ENCODE measurements around the gene PRKN. TPM values are rescaled to one million over a fixed set of nuclear protein-coding genes. Genes with fewer than 3 reads are reported as not detected.

PRKN gene
- total and polyA plus RNA-seq, 10 donors: 0.23 to 14.1 (median 7.0) TPM

DNA sequence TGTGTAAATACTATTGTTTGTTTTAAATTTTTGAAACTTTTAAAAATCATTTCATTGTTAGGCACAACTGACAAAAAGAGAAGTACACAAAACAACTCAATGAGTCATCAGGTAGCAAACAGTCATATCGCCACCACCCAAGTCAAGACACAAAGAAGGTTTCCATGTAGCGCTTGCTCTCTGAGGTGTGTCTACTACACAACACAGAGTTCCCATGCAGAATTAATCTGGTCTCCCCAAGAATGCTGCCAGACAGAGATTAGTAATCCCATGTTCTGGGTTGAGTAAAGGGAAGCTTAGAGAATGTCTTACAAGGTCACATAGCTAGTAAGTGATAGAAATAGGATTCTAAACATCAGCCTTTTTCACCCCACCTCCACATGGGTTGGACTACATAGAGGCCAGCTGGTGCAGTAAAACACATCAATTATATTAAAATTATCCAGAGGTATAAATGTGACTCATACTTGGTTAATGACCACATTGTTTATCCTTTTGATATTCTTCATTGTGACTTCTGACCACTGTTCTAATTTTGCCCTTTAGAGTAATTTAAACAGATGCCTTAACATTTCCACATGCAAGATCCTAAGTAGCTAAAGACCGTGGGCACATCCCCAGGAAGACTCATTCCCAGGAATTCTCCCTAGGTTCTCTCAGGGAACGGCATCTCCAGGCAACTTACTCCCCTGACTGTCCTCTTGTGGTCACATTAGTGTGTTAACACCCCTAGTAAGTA lies 413.5 kb downstream of the PRKN start:
- Histone ChIP-seq H3K36me3 (no peaks in the 10 kb centered on the region), H3K4me1 (no peaks in the 10 kb centered on the region), H3K4me3 (no peak overlapping the region), H3K9me3 (no peaks in the 10 kb centered on the region), H3K27ac (no peak overlapping the region), H3K27me3 (replicated peaks in 1 of 7) (no peaks in the 10 kb centered on the region)
- 75 to 89% (median 83%) methylated on average over 4 of the region's 4 CpGs for WGBS, 5 donors
- TF ChIP-seq POLR2AphosphoS5 (IDR thresholded peaks at IDR 0.05) (no peak), POLR2A (IDR thresholded peaks at IDR 0.05) (no peak), CTCF (IDR thresholded peaks at IDR 0.05 in 8 of 11, conservative IDR thresholded peaks at IDR 0.05 in 3 of 11) (no peak)
- intact Hi-C loops (cut with DNase I; ENCODE audit: low total_unique reads): no loop called here
- no peak for DNase-seq

- intact Hi-C loops (cut with DNase I; ENCODE audit: low total_unique reads): no loop called here
- H3K36me3 ChIP-seq: no peaks in the 10 kb centered on the region
- WGBS, 5 donors: 70 to 78% (median 72%) methylated on average over 5 of the region's 5 CpGs
Measured at GRCh38 chr6:162307865-162308264, 419.7 kb downstream of the PRKN start.

DNA sequence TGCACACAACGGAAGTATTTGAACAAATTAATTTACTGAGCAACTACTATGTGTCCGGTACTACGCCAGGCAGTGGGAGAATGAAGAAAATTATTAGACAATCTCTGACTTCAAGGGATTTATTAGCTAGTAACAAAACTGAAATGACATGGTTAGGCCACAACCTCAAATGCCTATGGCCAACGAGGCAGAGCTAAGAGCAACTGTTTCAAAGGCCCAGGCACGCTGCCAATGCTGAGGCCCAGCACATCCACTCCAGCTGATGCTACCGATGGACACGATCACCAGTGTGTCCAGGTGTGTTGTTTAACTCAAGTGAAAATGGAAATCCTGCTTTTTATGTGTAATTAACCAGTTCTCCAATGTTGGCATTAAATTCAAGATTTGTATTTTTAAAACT lies 420.9 kb downstream of the PRKN start:
- TF ChIP-seq POLR2AphosphoS5 (IDR thresholded peaks at IDR 0.05): no peak
- no peak for DNase-seq
- intact Hi-C loops (cut with DNase I; ENCODE audit: low total_unique reads): no loop called here
- H3K36me3 ChIP-seq: no peaks in the 10 kb centered on the region
- H3K4me3 ChIP-seq: no peak overlapping the region
- H3K27ac ChIP-seq: no peak overlapping the region
- no peaks in the 10 kb centered on the region for H3K4me1 ChIP-seq
- no peaks in the 10 kb centered on the region for H3K27me3 ChIP-seq (replicated peaks in 1 of 7)
- no peaks in the 10 kb centered on the region for H3K9me3 ChIP-seq
- 85 to 92% (median 90%) methylated on average over 7 of the region's 7 CpGs for WGBS, 5 donors

More at GRCh38 chr6:162307865-162308264, 419.7 kb downstream of the PRKN start:
- no peak overlapping the region for H3K27ac ChIP-seq
- no peak for DNase-seq
- no peaks in the 10 kb centered on the region for H3K4me1 ChIP-seq
- H3K4me3 ChIP-seq: no peak overlapping the region
- H3K27me3 ChIP-seq (replicated peaks in 1 of 7): no peaks in the 10 kb centered on the region
- no peak for TF ChIP-seq POLR2AphosphoS5 (IDR thresholded peaks at IDR 0.05)
- TF ChIP-seq POLR2A (IDR thresholded peaks at IDR 0.05): no peak
- TF ChIP-seq CTCF (IDR thresholded peaks at IDR 0.05 in 8 of 11, conservative IDR thresholded peaks at IDR 0.05 in 3 of 11): no peak
- no peaks in the 10 kb centered on the region for H3K9me3 ChIP-seq

DNA sequence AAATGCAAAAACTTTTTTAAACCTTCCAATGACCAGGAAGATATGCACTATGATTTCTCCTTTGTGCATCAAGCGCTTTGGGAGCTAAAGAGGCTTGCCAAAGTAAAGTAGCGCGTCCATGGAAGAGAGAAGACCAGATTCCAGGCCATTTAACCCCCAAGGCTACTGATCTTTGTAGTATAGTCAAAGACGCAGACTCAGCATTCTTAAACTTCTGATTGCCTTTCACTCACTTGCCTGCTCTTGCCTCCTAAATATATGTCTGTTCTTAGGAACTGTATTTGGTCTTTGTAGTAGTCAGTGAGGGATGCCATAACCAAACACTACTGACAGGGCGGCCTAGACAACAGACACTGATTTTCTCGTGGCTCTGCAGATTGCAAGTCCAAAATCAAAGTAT lies 426.4 kb downstream of the PRKN start:
- intact Hi-C loops (cut with DNase I; ENCODE audit: low total_unique reads): no loop called here
- WGBS, 5 donors: 86 to 91% (median 88%) methylated on average over 6 of the region's 6 CpGs
- Histone ChIP-seq H3K4me3 (no peak overlapping the region), H3K4me1 (no peaks in the 10 kb centered on the region), H3K9me3 (no peaks in the 10 kb centered on the region), H3K27me3 (replicated peaks in 1 of 7) (no peaks in the 10 kb centered on the region), H3K27ac (no peak overlapping the region), H3K36me3 (no peaks in the 10 kb centered on the region)
- TF ChIP-seq POLR2AphosphoS5 (IDR thresholded peaks at IDR 0.05) (no peak), CTCF (IDR thresholded peaks at IDR 0.05 in 8 of 11, conservative IDR thresholded peaks at IDR 0.05 in 3 of 11) (no peak), POLR2A (IDR thresholded peaks at IDR 0.05) (no peak)
- DNase-seq: no peak
